HG03571 (cell line): Measurements from ENCODE around the gene RABGAP1L.
"Not testable (repeated sequence)": the region's sequence is repeated elsewhere in the genome, so short reads cannot be mapped to it uniquely, and the experiment has no call there.

Experiments used
- ATAC-seq: cut with Tn5 transposase; IDR thresholded peaks from one replicate; pipeline ENCODE4 v1.9.1; 2021; ENCODE audit not compliant: unreplicated experiment

RABGAP1L gene

GRCh38 chr1:174153085-174153824, 6.1 kb upstream of the RABGAP1L start:
- ATAC-seq, result no peak

- no peak for ATAC-seq
Observed at GRCh38 chr1:174153825-174154107, 5.6 kb upstream of the RABGAP1L start.

- ATAC-seq, result no peak
Observed at GRCh38 chr1:174156437-174156836, 2.9 kb upstream of the RABGAP1L start.

DNA sequence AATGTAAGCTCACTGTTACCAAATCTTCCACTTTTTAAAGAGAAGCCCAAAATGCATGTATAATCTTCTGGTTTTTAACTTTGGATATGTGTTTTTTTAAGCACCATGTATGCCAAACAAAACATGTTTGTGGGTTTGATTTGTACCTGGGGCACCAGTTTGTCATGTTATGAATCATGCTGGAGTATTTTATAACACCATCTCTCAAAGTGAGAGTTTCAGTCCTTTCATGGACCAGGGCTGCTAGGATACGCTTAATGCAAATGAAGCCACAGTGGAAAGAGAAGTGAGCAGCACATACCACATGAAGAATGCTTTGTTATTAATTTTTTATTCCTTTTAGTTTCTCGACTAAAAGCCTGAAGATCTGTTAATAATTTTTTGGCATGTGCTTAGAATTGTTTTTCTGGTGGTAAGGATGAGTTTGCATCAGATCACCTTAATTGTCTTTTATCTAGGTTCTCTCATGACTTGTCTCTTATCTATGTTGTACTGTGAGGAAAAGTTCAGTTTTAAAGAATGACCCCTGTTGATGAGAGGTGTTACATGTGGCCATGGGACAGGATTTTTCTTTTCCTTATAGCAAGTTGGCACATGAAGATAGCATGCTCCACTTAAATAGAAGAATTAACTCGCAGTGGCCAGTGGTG, 2.0 kb upstream of the RABGAP1L start:
- ATAC-seq, result peak; percentile 51

DNA sequence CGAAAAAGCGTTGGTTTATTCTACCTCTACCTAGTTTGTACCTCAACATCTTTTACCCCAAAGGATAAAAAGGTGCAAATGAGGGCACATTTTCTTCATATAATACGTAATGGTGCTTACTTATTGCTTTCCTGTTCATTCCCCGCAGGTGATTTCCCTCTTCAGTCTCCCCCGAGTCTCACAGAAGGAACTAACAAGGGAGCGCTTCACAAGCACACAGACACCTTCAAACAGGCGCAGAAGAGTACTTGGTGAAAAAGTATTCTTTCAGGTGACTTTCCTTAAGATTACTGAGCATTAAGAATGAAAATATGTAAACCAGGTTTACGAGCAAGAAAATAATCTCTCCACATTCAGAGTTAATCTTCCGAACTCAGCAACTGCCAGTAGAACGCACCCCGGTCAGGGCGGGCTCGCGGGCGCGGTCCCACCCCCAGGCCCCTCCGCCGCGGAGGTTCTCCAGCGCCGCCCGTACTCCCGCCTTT, 511 bp upstream of the RABGAP1L start:
- ATAC-seq, result no peak

DNA sequence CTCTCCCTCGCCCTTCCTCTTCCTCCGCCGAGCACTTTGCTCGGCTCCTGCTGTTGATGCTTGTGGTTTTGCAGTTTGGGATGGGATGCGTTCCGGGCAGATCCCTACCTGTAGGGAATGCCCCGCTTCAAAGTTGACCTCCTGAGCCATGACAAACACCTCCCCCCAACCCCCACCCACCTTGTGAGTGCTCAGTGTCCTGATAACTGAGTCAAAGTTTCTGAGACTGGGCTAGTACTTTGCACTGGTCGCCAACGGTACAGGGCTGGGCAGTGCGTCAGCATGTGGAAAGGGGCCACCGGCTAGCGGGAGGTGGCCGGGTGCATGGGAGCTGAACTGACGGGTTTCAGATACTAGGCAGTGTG, 771 bp downstream of the RABGAP1L start:
- ATAC-seq, result peak; percentile 3

- ATAC-seq, result no peak
Observed at GRCh38 chr1:174160603-174161002, 1.3 kb downstream of the RABGAP1L start.

DNA sequence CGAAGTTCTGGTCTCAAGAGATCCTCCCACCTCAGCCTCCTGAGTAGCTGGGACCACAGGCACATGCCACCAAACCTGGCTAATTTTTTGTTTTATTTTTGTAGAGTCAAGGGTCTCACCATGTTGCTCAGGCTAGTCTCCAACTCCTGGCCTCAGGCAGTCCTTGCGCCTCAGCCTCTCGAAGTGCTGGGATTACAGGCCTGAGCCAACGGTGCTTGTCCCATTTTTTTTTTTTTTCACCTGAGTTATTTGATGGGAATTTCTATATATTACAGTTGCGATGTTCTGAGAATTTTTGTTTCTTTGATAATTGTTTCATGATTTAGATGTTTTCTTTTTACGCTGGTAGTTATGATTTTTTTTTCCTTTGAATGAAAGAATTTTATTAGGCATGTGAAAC, 2.5 kb downstream of the RABGAP1L start:
- no peak for ATAC-seq

GRCh38 chr1:174164826-174165225, 5.5 kb downstream of the RABGAP1L start:
- no peak for ATAC-seq

- no peak for ATAC-seq
Observed at GRCh38 chr1:174165471-174166137, 6.3 kb downstream of the RABGAP1L start.

DNA sequence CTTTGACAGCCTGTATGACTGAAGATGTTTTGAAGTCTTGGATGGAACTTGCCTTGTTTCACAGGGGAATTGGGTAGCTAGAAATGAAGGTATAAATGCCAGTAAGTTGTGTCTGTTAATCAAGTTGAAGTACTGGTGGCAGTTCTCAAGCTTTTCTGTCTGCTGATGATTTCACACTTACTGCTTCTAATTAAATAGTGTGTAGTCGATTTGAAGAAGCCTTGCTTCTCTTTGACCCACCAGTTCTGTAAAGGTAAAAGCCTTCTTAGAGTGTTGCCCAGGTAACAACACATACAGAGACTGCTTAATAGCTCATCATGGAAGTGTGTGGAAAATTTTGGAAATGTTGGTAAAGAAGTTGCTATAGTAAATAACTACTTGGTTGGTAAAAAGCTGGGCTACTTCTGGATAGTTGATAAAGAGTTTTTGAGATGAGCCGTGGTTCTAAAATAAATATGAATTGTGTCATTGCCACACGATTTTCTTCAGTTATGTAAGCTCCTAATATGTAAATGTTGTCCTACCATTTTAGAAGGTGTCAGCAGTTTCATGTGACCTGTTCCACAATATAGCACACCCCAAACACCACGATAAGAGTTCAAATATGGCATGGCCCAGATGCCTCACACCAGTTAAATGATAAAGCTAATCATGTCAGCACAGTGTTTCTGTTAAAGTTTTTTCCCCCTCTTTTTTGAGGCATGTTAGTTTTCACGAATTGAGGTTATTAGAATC, 7.4 kb downstream of the RABGAP1L start:
- no peak for ATAC-seq

DNA sequence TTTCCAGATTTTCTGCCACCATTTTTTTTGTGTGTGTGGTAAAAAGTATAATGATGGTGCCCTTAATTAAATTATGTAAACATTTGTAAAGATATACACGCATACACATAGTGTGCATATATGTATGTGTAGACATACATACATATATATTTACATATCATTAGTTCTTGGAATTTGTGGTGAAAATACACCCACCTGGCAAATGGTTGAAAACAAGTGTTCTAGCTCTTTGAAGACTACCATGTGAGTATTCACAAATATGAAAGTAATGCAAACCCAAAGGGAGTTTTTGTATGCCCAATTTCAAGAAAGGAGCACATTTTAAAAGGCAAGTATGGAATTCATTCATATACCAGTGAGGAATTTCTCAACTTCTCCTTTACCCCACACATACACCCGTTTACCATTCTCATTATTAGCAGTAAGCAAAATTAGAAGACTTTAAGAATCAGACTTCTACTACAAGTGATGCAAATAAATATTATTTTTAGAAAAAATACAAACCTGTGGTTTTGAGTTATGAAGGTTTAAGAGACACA, 8.0 kb downstream of the RABGAP1L start:
- no peak for ATAC-seq

DNA sequence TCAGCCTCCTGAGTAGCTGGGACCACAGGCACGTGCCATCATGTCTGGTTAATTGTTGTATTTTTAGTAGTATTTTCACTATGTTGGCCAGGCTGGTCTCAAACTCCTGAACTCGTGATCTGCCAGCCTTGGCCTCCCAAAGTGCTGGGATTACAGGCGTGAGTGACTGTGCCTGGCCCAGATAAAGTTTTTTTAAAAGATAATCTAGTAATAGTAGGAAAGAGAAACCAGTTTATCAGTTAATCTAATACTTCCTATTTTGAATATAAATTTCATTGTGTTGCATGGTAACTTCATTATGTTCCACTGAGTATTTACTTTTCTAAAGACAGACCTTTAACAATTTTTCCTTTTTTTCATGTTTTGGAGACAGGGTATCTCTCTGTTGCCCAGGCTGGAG, 10.0 kb downstream of the RABGAP1L start:
- ATAC-seq, result no peak

DNA sequence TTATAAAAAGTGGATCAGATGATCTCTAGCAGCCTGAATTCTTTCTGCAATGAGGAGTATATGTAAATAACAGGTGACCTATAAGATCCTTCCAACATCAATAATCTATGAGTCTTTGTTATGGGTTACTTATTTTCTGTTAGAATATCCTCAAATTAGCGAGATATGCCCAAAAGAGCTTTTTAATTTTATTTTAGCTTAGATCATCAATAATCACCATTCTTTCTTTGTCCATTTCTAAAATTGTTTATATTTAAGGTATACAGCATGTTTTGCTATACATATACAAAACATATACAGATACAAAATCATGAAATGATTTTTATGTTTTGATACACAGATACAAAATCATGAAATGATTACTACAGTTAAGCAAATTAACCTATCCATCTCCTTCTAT, 11.8 kb downstream of the RABGAP1L start:
- ATAC-seq, result no peak

GRCh38 chr1:174174461-174175329, 15.4 kb downstream of the RABGAP1L start:
- no peak for ATAC-seq

DNA sequence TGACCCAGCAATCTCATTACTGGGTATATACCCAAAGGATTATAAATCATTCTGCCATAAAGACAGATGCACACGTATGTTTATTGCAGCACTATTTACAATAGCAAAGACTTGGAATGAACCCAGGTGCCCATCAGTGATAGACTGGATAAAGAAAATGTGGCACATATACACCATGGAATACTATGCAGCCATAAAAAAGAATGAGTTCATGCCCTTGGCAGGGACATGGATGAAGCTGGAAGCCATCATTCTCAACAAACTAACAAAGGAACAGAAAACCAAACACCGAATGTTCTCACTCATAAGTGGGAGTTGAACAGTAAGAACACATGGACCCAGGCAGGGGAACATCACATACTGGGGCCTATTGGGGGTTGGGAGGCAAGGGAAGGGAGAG, 19.1 kb downstream of the RABGAP1L start:
- not testable (repeated sequence) for ATAC-seq

- ATAC-seq, result no peak
Observed at GRCh38 chr1:174189428-174190062, 30.2 kb downstream of the RABGAP1L start.

DNA sequence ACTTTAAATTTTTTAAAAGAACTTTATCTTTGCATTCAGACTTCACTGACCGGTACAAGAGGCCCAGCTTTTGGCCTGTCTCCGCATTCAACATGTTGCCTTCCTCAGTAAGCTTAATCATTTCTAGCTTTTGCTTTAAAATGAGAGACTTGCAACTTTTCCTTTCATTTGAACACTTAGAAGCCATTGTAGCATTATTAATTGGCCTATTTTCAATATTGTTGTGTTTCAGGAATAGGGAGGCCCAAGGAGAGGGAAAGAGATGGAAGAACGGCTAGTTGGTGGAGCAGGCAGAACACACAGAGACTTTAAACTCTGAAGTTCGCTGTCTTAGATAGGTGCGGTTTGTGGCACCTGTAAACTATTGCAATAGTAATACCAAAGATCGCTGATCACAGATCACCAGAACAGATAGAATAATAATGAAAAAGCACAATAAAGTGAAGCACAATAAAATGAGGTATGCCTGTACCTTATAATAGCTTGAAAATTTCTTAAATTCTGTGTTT, 31.4 kb downstream of the RABGAP1L start:
- no peak for ATAC-seq

GRCh38 chr1:174191349-174191862, 32.1 kb downstream of the RABGAP1L start:
- ATAC-seq, result no peak
